Stimulated activated CD4-positive, alpha-beta T cell treated with anti-CD3 and anti-CD28 coated beads, TNF-alpha, amount 100 ng/mL, for 24 hours (primary cell): ENCODE measurements around the gene LMX1B.

Experiments
- DNase-seq, 3 experiments: peaks; one replicate each; pipeline ENCODE4 v3.0.0-alpha.2; 2020; ENCODE audit warnings: low read depth in 3 of 3

Gene LMX1B

GRCh38 chr9:126658201-126658825 is 44.6 kb downstream of the LMX1B start:
- no peak for DNase-seq

- no peak for DNase-seq
These were observed 45.3 kb downstream of the LMX1B start for GRCh38 chr9:126658956-126659555.

GRCh38 chr9:126661122-126661520 is 47.4 kb downstream of the LMX1B start:
- DNase-seq: no peak

- no peak for DNase-seq
These were observed 48.0 kb downstream of the LMX1B start for GRCh38 chr9:126661521-126662251.

- DNase-seq: no peak
These were observed 49.9 kb downstream of the LMX1B start for GRCh38 chr9:126663661-126664072.

- no peak for DNase-seq
These were observed 51.3 kb downstream of the LMX1B start for GRCh38 chr9:126664900-126665643.

- no peak for DNase-seq
These were observed 51.9 kb downstream of the LMX1B start for GRCh38 chr9:126665644-126666035.

GRCh38 chr9:126666155-126666803 is 52.6 kb downstream of the LMX1B start:
- DNase-seq: no peak

GRCh38 chr9:126667190-126668055 is 53.7 kb downstream of the LMX1B start:
- DNase-seq: no peak

GRCh38 chr9:126668058-126668457 is 54.3 kb downstream of the LMX1B start:
- no peak for DNase-seq

GRCh38 chr9:126669108-126669507 is 55.4 kb downstream of the LMX1B start:
- DNase-seq: no peak

- no peak for DNase-seq
These were observed 56.5 kb downstream of the LMX1B start for GRCh38 chr9:126670270-126670669.

- no peak for DNase-seq
These were observed 57.7 kb downstream of the LMX1B start for GRCh38 chr9:126671381-126671831.

GRCh38 chr9:126671983-126672382 is 58.3 kb downstream of the LMX1B start:
- DNase-seq: no peak

GRCh38 chr9:126672634-126673284 is 59.0 kb downstream of the LMX1B start:
- no peak for DNase-seq

GRCh38 chr9:126673689-126674364 is 60.1 kb downstream of the LMX1B start:
- DNase-seq: no peak

GRCh38 chr9:126674365-126675146 is 60.8 kb downstream of the LMX1B start:
- no peak for DNase-seq

GRCh38 chr9:126675147-126675467 is 61.4 kb downstream of the LMX1B start:
- DNase-seq: no peak

GRCh38 chr9:126676102-126676684 is 62.5 kb downstream of the LMX1B start:
- no peak for DNase-seq
